ENCODE results near the gene CRYBB3. TPM values are rescaled to one million over a fixed set of nuclear protein-coding genes. Genes with fewer than 3 reads are reported as not detected.

The CRYBB3 gene
- polyA plus RNA-seq, 1 donor (not counting 4 experiments of a cell fraction or from before 2014, with no cell fraction given), result not detected

DNA sequence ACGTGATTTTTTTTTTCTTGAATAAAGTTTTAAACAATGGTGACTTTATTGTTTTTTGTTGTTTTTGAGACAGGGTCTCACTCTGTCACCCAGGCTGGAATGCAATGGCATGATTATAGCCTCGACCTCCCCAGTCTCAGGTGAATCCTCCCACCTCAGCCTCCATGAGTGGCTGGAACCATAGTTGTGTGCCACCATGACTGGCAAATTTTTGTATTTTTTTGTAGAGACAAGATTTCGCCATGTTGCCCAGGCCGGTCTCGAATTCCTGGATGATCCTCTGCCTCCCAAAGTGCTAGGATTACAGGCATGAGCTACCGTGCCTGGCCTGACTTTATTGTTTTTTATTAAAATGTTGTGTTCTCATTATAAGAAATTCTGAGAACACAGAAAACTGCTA, 12.2 kb upstream of the CRYBB3 start:
- Histone ChIP-seq H3K4me1 (ENCODE audit: control insufficient read depth, extremely low read depth, insufficient read depth, low read length) (no peaks in the 10 kb centered on the region), H3K27me3 (ENCODE audit: control insufficient read depth, extremely low read depth, insufficient read depth, low read length) (no peaks in the 10 kb centered on the region), H3K9ac (ENCODE audit: control insufficient read depth, extremely low read depth, insufficient read depth, low read length) (no peak overlapping the region), H3K4me3 (ENCODE audit: control insufficient read depth in 2 of 3, extremely low read depth in 1 of 3, insufficient read depth in 2 of 3, low read depth in 1 of 3, low read length in 3 of 3) (no peak overlapping the region), H3K9me3 (ENCODE audit: control insufficient read depth, low read depth, low read length) (no peaks in the 10 kb centered on the region), H3K36me3 (ENCODE audit: control insufficient read depth in 2 of 2, extremely low read depth in 1 of 2, insufficient read depth in 2 of 2, low read length in 2 of 2) (peaks cover 15 to 18% of the 10 kb centered on the region in 2 experiments), H3K9me1 (ENCODE audit: control insufficient read depth, extremely low read depth, insufficient read depth, low read length) (no peaks in the 10 kb centered on the region), H4K20me1 (ENCODE audit: control insufficient read depth, extremely low read depth, insufficient read depth, low read length) (no peaks in the 10 kb centered on the region), H2AFZ (ENCODE audit: control insufficient read depth, low read length) (no peak overlapping the region), H3K4me2 (ENCODE audit: control insufficient read depth, extremely low read depth, insufficient read depth, low read depth, low read length) (no peak overlapping the region), H3K27ac (ENCODE audit: control insufficient read depth, insufficient read depth, low read length) (no peak overlapping the region), H3K79me2 (ENCODE audit: control insufficient read depth, insufficient read depth, low read length) (no peaks in the 10 kb centered on the region)
- DNase-seq (ENCODE audit: low read depth, low spot score) (no peak), FAIRE-seq (no peak)
- TF ChIP-seq CTCF (optimal IDR thresholded peaks at IDR 0.05 in 1 of 3, IDR thresholded peaks at IDR 0.05 in 1 of 3, conservative IDR thresholded peaks at IDR 0.05 in 1 of 3; ENCODE audit: extremely low read depth in 1 of 3, insufficient read depth in 2 of 3, low read length in 3 of 3) (no peak), EZH2 (IDR thresholded peaks at IDR 0.05; ENCODE audit: low read length) (no peak)
- dilution Hi-C loops (cut with MboI; ENCODE audit: extremely low pct_ligation_motif_present, low sequenced_read_pairs), result no loop called here

DNA sequence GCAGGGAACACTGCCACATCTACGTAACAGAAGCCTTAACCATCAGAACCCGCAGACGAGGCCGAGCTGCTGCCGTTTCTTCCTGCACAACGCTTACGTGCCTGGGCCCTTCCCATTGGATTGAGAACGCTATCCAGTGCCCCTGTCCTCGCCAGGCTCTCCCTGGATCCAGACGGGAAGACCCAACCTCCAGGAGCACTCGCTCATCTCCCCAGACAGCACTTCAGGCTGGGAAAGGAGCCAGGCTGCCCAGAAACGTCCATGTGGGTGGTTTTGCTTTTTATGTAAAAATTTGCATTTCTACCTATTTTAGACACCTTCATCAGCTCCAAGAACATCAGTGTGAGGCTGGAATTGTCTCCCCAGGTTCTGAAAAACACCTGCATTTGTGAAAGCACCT, 7.3 kb upstream of the CRYBB3 start:
- H3K79me2 ChIP-seq (ENCODE audit: control insufficient read depth, insufficient read depth, low read length), result no peaks in the 10 kb centered on the region
- H3K9me3 ChIP-seq (ENCODE audit: control insufficient read depth, low read depth, low read length), result no peaks in the 10 kb centered on the region
- no peak for TF ChIP-seq CTCF (optimal IDR thresholded peaks at IDR 0.05 in 1 of 3, IDR thresholded peaks at IDR 0.05 in 1 of 3, conservative IDR thresholded peaks at IDR 0.05 in 1 of 3; ENCODE audit: extremely low read depth in 1 of 3, insufficient read depth in 2 of 3, low read length in 3 of 3)
- FAIRE-seq (no peak), DNase-seq (ENCODE audit: low read depth, low spot score) (no peak)
- H3K4me2 ChIP-seq (ENCODE audit: control insufficient read depth, extremely low read depth, insufficient read depth, low read depth, low read length), result no peak overlapping the region
- no peak overlapping the region for H3K4me3 ChIP-seq (ENCODE audit: control insufficient read depth in 2 of 3, extremely low read depth in 1 of 3, insufficient read depth in 2 of 3, low read depth in 1 of 3, low read length in 3 of 3)
- no peak overlapping the region for H2AFZ ChIP-seq (ENCODE audit: control insufficient read depth, low read length)
- H4K20me1 ChIP-seq (ENCODE audit: control insufficient read depth, extremely low read depth, insufficient read depth, low read length), result no peaks in the 10 kb centered on the region
- peaks cover 2% of the 10 kb centered on the region for H3K9me1 ChIP-seq (ENCODE audit: control insufficient read depth, extremely low read depth, insufficient read depth, low read length)
- no peaks in the 10 kb centered on the region for H3K27me3 ChIP-seq (ENCODE audit: control insufficient read depth, extremely low read depth, insufficient read depth, low read length)
- no peak overlapping the region for H3K27ac ChIP-seq (ENCODE audit: control insufficient read depth, insufficient read depth, low read length)
- no peak overlapping the region for H3K9ac ChIP-seq (ENCODE audit: control insufficient read depth, extremely low read depth, insufficient read depth, low read length)
- dilution Hi-C loops (cut with MboI; ENCODE audit: extremely low pct_ligation_motif_present, low sequenced_read_pairs), result no loop called here
- no peaks in the 10 kb centered on the region for H3K4me1 ChIP-seq (ENCODE audit: control insufficient read depth, extremely low read depth, insufficient read depth, low read length)
- peaks cover 16 to 30% of the 10 kb centered on the region in 2 experiments for H3K36me3 ChIP-seq (ENCODE audit: control insufficient read depth in 2 of 2, extremely low read depth in 1 of 2, insufficient read depth in 2 of 2, low read length in 2 of 2)
